GF-D8 (cell line): Measurements from ENCODE around the gene ANO9.
"Not testable (repeated sequence)": the region's sequence is repeated elsewhere in the genome, so short reads cannot be mapped to it uniquely, and the experiment has no call there.

Experiments used
- DNase-seq: peaks from one replicate; lab custom pipeline; 2025; lab: John Stamatoyannopoulos, UW

ANO9 gene

DNA sequence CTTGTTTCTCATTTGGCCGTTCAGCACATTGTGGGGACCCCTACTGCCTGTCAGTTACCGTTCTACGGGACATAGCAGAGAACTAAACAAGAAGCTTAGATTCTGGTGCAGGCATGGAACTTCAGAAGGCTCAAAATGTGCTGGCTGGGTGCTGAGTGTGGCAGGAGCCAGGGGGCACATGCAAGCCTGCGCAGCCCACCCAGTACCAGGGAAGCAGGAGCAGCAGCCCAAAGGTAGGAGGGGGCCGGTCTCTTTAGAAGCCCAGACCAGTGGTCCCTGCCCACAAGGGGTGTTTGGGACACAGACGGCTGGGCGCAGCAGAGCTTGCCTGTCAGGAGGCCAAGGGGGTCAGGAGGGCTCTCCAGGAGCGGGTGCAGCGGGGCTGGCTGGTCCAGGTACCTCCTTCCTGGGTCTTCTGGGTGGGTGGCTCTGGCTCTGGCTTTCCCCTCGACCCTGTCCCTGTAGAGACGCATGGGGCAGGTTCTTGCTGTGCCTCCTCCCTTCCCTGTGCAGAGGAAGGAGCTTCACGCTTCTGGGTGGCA is 10.5 kb upstream of the ANO9 start:
- no peak for DNase-seq

DNA sequence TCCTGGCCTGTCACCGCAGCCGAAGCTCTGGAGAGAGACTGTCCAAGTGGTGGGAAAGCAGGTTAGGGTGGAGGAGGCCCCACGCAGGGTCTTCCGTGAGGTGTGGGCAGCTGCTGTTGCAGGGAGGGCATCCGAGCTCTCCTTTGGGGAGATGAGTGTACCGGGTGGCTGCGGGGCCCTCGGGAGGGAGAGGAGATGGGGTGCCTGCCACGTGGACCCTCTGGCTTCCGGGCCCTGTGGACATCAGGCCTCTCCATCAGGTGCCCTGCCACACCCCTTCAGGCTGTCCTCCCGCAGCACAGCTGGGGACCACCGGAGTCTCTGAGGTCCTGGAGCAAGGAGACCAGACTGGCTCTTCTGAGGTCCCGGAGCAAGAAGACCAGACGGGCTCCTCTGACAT is 9.9 kb upstream of the ANO9 start:
- DNase-seq: no peak

GRCh38 chr11:450809-451451 is 9.1 kb upstream of the ANO9 start:
- DNase-seq: peak; percentile 5

DNA sequence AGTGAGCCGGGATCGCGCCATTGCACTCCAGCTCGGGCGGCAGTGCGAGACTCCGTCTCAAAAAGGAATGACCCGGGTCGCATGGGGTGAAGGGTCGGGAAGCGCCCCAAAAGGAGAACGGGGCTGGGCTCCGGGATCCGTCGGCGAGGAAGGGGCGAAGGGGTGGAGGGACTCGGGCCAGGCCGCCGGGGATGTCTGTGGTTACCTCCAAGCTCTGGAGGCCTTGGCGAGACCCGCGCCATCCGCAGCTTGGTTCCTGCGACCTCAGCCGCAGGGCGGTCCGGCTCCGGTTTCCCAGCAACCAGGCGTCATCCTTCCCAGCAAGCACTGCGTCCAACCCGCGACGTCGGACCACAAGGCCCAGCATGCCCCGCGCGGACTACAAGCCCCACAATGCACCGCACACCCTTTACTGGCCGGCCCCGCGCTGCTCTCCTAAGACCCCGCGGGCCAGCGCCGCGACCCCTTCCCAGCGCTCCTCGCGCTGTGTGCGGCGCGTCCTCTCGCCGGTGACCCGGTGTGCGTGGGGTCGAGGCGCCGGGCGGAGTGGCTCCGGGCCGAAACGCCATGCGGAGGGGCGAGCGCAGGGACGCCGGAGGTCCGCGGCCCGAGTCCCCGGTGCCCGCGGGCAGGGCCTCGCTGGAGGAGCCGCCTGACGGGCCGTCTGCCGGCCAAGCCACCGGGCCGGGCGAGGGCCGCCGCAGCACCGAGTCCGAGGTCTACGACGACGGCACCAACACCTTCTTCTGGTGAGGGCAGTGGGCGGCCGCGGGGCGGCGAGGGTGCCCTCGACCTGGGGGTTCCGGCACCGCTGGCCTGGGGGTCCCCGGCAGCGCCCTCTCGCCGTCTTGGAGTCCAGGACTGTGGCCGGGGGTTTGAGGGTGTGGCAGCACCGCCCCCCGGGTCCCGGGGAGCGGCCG is 8.3 kb upstream of the ANO9 start, which contains the start of gene PTDSS2:
Gene PTDSS2 (plus strand): TSS at position 391 of the 920 bp plus-strand sequence. CDS start 177 bp downstream, at position 568.
- DNase-seq: peak; percentile 66

- DNase-seq: peak; percentile 47
Measured at GRCh38 chr11:447923-448731, 6.3 kb upstream of the ANO9 start.

DNA sequence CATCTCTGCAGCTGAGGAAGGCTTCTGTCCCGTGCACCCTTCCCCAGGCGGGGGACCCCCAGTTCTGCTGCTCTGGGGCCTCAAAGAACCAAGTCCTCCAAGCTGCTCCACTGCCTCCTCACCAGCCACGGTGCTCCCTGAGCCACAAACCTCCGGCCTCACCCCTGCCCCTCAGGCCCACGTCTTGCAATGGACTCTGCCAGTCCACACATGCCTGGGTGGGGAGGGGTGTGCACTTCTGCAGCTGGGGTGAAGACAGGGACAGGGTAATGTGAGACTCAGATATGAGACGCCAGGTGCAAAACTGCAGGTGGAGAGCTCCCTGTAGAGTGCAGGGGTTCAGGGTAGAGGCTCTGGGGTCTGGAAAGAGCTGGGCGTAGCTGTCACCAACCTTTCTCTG is 5.1 kb upstream of the ANO9 start:
- DNase-seq: no peak

GRCh38 chr11:445765-446588 is 4.2 kb upstream of the ANO9 start:
- no peak for DNase-seq

GRCh38 chr11:444396-445144 is 2.8 kb upstream of the ANO9 start:
- DNase-seq: no peak

GRCh38 chr11:443542-444199 is 1.9 kb upstream of the ANO9 start:
- DNase-seq: no peak

DNA sequence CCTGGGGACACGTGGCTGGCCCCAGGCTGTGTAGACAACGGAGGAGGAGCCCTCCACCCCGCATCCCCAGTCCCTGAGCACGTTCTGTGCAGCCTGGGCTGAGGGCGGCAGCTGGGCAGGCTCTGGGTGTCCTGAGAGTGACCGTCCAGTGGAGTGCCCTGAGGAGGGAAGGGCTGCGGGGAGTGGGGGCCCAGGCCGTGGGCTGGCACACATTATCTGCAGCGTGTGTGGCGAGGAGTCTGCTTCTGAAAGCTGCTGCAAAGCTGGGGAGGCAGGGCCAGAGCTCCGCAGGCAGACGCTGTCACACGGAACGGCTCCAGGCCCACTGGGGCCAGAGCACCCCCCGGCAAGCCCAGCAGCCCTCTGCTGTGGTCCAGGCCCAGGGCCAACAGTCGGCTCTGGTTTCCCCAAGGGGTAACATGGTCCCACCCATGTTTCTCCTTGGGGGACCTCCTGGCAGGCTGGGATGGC is 835 bp upstream of the ANO9 start:
- no peak for DNase-seq

DNA sequence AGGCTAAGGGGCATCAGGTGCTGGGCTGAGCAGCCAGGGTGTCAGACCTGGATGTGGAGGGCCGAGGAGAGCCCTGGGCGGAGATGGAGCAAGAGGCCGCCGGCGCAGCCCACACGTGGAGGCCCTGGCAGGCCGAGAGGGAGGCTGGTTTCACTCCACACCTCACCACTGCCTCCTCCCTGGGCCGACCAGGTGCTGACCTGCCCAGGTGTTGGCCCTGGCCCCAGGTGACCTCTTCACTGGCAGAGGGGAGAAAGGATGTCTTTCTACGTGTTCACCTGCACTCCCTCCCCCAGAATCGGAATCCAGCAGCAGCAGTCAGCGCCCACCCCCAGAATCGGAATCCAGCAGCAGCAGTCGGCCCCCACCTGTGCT is 781 bp downstream of the ANO9 start:
- DNase-seq: no peak

DNA sequence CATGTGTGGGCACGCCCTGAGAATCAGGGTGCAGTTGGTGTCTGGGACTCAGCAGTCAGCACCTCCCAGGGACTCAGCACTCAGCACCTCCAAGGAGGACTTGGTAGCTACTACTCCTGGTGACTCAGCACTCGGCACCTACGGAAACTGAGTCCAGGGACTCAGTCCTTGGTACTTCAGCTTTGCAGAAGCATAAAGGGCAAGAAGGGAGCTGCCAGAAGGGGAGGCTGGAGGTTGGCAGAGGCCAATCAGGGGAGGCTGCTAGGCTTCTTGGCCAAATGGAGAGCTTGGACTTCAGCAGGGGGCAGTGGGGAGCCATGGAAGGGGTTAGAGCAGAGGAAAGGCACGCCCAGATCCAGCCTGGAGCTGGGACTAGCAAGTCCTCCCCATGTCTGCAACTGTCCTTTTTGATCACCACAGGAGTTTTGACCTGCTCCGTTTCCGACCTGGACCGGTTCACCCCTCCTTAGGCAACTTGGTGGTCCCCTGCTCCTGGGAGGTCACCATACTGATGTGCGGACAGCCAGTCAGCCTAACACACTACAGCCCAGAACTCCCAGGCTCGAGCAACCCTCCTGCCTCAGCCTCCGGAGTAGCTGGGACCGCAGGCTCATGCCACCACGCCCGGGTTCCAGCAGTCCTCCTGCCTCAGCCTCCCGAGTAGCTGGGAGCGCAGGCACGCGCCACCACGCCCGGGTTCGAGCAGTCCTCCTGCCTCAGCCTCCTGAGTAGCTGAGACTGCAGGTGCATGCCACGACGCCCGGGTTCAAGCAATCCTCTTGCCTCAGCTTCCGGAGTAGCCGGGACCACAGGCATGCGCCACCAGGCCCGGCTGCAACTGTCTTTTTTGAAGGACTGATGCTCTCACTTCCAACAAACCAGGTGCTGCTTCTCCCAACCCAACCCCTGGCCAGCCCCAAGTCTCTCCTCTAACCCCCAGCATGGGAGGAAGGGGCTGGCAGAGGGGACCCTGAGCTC is 1.5 kb downstream of the ANO9 start:
- DNase-seq: no peak

- DNase-seq: no peak
Measured at GRCh38 chr11:439315-440064, 2.3 kb downstream of the ANO9 start.

- DNase-seq: no peak
Measured at GRCh38 chr11:438101-438844, 3.5 kb downstream of the ANO9 start.

DNA sequence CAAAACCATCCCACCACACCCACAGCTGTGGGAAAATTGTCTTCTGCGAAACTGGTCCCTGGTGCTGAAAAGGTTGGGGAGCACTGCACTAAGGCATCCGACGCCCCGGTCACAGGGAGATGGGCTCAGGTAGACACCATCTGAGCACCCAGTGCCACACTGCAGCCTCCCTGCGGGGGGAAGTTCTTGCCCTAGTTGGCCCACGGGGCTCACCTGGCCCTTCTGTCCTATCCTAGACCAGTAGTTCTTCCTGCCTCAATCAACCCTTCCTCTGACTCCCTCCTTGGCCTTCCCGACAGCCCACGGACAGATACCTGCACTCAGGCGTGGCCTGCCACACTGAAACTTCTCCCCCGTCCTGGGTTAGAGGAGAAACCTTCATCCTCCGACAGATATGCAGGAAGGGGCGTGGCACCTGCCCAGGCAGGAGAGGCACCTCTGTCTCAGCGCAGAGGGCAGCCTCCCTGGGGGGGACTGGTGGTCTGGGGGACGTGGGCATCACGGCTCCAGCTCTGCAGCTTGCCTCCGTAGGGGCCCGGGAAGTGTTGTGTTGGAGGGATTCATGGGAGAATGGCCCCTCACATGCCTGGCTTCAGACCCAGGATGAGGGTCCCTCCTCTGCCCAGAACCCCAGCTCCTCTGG is 4.5 kb downstream of the ANO9 start:
- no peak for DNase-seq

DNA sequence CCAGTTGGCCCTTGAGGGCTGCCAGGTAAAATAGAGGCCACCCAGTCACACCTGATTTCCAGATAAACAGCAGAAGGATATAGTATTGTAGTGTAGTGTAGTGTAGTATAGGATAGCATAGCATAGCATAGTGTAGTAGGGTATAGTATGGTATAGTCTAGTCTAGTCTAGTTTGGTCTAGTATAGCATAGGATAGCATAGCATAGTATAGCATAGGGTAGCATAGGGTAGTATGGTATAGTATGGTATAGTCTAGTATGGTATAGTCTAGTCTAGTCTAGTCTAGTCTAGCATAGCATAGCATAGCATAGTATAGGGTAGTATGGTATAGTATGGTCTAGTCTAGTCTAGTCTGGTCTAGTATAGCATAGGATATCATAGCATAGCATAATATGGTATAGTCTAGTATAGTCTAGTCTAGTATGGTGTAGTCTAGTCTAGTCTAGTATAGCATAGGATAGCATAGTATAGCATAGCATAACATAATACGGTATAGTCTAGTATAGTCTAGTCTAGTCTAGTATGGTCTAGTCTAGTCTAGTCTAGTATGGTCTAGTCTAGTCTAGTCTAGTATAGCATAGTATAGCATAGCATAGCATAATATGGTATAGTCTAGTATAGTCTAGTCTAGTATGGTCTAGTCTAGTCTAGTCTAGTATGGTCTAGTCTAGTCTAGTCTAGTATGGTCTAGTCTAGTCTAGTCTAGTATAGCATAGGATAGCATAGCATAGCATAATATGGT is 6.6 kb downstream of the ANO9 start:
- DNase-seq: not testable (repeated sequence)
